T-helper 22 cell (primary cell): ENCODE data around the gene FAM110C.
"Not testable (repeated sequence)": the region's sequence is repeated elsewhere in the genome, so short reads cannot be mapped to it uniquely, and the experiment has no call there.

ENCODE experiments used
- DNase-seq: peaks from one replicate; pipeline ENCODE4 v3.0.0-alpha.2; 2020; ENCODE audit warnings: low read depth

FAM110C gene, protein sequence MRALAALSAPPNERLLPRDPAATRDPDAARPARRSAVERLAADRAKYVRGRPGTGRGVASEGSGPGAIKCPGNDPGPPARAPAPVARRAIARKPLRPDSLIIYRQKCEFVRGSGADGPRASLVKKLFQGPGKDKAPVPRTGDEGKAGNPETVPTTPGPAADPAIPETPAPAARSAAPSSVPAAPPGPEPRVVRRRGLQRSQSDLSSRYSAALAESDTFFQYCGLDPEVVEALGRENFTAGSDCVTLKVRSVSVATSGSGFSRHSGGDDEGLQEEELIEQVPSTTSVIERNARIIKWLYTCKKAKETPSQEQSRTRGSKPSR

DNA sequence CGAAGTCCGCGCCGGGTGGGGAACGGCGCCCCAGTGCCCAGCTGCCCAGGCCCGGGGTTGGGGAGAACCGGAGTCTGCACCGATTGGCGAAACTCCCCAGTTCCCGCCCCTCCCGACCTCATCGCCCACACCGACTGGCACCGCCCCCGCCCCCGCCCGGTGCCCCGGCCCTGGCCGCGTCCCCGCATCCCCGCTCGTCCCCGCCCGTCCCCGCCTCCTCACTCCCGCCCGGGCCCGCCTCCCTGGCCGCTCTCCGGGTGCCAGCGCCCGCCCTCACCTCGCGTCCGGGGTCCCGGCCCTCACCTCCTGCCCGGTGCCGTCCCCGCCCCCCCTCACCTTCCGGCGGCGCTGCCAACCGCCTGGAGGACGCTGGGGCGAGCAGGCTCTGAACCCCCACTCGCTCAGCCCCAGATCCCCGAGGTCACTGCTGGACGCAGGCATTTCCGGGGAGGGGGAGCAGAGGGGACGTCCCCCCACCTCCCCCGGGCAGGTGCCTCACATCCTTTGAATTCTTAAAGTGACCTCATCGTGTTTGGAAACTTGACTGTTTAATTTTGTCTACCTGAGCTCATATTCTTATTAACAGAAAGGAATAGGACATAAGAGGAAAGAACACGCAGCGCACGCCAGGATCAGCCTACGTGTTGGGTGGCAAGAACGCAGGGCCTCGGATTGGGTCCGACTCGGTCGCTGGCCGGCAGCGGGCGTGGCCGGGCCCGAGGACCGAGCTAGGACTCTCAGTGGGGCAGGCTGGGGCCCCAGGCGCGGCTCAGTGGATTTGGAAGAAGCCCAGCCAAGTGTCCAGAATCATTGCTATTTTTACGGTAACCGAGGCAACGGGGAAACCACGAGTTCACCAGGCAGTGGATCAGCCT is at the start of gene FAM110C:
FAM110C (minus strand) TSS at position 35 of the 875 bp plus-strand sequence. CDS start 120 bp downstream, outside the sequence.
- DNase-seq: peak; percentile 38

DNA sequence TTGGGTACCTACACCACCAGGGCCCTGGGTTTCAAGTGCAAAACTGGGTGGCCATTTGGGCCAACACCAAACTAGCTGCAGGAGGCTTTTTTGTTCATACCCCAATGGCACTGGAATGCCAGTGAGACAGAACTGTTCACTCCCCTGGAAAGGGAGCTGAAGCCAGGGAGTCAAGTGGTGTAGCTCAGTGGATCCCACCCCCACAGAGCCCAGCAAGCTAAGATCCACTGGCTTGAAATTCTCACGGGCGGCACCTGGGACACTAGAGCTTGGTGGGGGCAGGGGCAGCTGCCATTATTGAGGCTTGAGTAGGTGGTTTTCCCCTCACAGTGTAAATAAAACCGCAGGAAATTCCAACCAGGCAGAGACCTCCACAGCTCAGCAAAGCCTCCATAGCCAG is 46.0 kb upstream of the FAM110C start:
- no peak for DNase-seq

DNA sequence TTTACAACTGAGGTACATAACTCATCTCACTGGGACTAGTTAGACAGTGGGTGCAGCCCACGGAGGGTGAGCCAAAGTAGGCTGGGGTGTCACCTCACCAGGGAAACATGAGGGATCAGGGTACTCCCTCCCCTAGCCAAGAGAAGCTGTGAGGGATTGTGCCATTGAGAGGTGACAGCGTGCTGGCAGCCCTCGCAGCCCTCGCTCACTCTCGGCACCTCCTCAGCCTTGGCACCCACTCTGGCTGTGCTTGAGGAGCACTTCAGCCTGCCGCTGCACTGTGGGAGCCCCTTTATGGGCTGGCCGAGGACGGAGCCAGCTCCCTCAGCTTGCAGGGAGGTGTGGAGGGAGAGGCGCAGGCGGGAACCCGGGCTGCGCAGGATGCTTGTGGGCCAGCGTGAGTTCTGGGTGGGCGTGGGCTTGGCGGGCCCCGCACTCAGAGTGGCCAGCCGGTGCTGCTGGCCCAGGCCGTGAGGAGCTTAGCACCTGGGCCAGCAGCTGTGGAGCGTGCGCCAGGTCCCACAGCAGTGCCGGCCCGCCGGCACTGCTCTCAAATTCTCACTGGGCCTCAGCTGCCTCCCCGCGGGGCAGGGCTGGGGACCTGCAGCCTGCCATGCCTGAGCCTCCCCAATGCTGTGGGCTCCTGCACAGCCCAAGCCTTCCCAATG is 44.5 kb upstream of the FAM110C start:
- DNase-seq: no peak

DNA sequence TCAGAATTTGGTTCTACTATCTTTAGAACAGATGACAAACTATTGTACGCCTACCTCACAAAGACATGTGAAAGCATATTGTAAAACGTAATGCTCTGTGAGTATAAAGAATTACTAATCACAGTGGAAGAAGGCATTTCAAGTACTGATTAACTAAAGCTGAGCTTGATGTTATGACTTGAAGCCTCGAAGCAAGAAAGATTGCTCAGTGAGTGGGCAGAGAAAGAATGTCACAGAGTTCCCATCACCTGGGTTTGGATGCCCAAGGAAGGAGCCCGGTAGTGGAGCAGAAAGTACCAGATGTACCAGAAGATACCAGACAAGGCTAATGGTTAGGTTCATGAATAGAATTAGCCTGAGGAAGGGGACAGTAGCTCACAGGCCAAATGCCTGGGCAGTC is 39.5 kb upstream of the FAM110C start:
- no peak for DNase-seq

DNA sequence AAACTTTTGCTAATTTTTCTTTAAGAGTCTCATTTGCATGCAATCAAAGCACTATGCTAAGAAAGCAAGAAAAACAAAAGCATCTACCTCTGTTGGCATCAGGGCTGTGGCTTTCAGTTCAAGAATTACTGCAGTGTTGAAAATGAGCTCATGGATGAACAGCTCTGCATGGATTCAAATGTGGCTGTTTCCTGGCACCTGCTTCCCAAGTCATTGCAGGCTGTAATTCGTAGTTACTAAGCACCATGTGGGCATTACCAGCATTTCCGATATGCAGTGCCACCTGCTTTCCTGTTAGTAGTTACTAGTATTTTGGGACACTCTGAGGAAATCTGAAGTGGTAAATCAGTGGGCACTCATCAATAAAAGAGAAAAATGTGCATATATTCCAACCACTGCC is 37.8 kb upstream of the FAM110C start:
- DNase-seq: no peak

DNA sequence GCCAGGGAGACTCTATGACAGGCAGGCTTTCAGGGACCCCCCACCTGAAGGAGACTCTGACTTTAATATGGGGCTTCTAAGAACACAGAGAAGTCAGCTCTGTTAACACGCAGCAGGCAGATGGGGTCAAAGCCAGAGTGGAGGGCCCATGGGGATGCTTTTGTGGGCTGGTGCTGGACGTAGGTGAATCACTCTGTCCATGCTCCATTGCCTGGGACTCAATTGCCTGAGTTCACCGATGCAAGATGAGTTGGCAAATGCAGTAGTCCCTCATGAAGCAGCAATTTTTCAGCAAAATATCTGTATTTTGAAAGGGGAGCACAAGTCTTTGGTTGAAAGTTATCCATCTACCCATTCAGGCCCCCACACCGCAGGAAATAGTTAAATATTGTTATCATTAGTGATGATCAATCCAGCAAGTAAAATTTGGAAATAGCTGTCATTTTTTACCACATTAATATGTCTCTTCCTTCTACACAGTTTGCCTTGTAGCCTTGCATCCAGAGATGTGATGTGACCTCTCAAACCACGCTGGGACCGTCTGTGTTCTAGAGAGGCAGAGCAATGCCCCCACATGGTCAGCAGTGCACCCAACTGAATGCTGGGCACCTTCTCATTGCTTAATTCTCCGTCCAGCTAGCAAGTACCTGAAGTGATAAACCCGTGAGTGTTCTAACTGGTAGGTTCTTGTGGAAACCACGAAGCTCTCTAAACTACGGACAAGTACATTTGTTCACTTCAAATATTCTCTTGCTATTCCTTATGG is 34.8 kb upstream of the FAM110C start:
- DNase-seq: no peak

DNA sequence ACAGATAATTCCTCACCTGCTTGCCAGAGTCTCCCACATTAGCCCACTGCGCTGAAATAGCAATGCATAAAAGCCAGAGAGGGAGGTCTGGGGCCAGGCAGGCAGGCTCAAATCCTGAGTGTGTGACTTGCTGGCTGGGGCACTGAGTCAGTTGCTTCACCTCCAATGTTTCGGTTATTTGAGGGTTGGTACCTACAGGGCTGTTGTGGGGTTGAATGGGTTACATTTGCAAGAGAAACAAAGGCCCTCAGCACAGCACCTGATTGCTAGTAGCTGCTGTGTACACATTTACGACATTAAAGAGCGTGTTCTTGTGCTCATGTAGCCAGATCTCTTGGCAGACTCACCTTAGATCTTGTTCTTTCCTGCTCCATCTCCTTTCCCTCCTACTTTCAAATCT is 34.1 kb upstream of the FAM110C start:
- no peak for DNase-seq

DNA sequence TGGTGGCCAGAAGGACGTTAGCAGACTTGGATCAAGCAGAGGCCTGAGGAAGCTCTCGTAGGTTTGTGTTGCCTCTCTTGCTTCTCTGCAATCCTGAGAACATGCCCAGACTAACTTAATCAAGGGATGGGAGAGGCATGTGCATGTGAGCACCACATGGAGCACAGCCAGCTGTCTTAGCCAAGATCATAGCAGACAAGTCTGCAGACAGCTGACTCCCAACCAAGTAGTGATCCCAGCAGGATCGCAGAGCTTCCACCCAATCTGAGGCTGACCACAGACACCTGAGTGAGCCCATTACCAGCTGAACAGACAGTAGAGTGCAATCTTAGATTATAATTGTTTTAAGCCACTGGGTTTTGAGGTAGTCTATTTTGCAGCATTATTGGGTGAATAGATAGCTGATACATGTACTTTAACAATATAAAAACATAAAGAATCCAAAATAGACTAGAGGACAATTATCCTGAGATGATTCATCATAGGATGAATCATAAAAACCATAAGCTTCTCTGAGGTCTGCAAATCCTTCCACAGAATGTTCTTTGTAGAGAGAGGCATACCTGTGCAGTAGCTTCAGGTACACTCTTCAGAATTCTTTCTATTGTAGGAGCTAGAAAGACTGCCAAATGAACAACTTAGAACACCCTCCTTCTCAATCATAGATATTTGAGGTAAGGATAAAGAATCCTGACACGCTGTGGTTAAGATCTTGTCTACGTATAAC is 25.2 kb upstream of the FAM110C start:
- no peak for DNase-seq

DNA sequence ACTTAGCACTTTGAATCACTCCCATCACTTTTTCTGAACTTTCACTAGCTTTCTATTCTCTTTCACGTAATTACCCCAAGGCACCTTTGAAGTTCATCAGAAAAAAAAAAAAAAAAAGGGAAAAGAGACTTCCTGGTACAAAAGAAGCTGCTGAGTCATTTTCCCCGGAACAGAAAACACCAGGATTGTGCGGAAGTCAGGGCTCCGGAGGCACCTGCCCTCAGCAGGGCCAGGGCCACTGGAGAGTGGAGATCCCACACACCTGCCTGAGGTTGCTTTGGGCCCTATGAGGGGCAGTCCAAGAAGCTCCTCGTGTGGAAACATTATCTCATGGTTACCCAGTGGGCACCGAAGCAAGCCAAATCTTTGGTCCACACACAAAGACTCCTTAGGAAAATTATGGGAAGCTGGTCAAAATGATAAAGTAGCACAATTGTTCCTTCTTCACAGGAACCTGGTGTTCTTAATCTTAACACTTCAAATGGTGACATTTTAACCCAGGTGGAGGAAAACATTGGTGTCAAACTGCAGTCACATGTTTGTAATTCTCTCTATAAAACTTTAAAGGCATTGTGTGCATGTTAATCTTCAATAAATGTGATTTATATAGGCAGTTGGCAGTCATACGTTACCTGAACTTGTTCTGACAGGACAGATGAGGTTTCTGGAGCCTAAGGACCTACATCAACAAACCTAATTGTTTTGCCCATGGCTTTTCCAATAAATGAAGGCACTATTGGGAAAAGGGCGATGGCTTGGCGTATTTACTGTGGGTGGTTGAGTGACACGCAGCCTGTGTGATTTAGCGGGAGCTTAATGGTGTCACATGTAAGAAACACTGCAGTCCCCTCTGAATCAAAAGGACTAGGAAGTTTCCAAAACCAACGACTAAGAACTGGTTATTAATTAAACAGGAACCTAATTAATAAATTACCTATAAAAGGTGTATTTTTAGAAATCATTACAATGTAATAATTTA is 23.4 kb upstream of the FAM110C start:
- no peak for DNase-seq

DNA sequence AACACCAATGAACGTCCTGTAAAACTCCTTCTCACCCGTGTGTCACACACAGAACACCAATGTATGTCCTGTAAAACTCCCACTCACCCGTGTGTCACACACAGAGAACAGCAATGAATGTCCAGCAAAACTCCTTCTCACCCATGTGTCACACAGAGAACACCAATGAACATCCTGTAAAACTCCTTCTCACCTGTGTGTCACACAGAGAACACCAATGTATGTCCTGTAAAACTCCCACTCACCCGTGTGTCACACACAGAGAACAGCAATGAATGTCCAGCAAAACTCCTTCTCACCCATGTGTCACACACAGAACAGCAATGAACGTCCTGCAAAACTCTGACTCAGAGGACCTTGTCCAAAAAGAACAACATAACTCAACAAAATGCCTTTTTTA is 22.3 kb upstream of the FAM110C start:
- DNase-seq: not testable (repeated sequence)

DNA sequence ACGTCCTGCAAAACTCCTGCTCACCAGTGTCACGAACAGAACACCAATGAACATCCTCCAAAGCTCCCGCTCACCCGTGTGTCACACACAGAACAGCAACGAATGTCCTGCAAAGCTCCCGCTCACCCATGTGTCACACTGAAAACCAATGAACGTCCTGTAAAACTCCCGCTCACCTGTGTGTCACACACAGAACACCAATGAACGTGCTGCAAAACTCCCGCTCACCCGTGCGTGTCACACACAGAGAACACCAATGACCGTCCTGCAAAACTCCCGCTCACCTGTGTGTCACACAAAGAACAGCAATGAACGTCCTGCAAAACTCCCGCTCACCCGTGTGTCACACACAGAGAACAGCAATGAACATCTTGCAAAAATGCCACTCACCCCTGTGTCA is 20.5 kb upstream of the FAM110C start:
- no peak for DNase-seq

DNA sequence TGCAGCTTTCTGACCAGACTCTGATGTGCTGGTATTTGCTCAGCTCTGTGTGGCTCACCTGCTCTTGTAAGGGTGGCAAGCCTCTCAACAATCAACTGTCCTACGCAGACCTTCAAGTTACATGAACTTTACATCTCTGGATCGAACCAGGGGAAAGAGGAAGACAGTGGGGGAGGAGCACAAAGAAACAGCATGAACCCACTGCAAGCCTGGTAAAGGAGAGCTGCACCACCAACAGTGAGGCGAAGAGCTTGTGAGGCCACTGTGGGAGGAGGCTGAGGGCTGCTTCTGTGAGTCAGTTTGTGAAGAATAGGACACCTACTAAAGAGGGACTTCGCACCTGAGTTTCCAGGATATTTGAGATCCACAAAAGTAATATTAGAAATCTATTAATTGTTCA is 18.8 kb upstream of the FAM110C start:
- no peak for DNase-seq

DNA sequence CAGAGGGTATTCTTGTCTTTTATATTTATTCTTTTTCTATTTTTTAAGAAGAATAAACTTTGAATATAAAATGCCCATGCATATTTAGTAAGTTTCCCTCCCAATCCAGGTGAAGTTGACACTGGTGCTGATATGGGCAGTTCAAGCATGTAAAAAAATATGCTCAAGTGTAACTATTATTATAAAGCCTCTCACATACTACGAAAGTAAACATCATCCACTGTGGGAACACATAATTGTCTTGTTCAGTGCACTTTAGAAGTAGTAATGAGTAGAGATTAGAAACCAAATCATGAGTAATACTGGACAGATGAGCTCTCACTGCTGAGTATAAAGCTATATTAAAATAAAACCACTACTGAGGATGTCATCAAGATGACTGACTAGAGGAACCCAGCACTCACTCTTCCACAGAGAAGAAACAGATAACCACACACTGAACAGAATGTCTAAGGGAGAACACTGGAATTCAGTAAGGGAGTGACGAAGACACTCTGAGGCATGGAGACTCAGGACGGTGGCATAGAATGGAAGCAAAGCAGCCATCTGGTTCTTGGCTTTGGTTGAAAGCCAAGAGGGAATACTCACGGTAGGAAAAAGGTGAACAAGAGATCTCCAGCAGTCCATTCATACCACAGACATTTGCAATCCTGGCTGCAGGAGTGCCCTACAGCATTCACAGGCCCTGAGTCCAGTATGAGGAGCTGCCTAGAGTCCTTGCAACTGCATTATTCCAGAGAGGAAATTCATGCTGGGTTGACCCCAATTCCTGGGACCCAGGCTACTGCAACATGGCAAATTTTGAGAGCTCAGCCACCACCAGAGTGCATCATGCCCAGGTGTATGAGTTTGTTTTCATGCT is 9.5 kb upstream of the FAM110C start:
- no peak for DNase-seq

DNA sequence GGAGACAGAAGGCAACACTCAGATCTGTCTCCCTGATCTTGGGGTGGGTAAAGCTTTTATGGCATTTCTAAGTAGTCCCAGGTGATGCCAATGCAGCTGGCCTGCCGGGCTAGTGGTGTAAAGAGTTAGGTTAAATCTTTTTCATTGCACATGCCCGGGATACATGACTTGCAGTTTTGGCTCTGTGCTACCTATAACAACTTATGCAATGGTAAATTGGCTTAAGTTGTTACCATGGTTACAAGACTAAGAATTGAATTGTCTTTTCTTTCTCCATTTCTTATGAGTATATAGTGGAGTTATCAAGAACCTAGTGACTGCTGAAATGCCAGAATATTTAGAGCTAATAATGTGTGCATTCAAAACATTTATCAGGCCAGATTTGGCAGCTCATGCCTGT is 5.3 kb upstream of the FAM110C start:
- DNase-seq: no peak

DNA sequence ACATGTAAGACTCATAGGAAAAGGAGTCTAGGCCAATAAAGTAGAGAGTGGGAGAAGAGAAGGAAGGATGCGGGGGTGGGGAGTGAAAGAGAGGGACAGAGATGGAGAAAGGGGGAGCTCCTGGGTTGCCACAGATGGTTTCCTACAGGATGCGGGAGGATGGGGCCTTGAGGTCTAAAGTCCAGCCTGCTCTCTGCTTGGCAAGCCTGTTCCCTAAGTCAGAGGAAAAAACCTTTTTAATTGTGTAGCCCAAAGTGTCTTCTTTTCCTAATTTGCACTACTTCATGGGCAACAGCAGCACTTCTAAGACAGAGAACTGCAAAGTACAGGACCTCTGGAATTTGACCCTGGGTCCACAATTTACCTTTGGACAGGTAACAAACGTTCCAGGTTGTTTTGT is 1.4 kb upstream of the FAM110C start:
- DNase-seq: no peak

DNA sequence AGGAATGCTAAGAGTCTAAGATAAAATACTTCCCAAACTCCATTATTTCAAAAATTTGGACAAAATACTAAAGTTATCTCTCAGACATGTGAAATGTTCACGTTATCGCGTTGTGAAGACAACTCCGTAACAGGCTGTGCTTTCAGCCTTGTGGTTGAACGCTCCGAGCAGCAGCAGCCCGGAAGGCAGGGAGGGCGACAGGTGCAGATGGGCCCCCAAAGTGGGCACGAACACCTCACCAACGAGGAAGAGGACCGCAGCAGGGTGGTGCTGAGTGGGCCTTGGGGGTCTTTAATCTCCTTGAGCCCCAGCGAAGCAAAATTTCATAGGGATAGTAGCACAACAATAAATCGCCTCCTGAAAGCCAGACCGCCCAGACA is 1.0 kb upstream of the FAM110C start:
- DNase-seq: no peak

DNA sequence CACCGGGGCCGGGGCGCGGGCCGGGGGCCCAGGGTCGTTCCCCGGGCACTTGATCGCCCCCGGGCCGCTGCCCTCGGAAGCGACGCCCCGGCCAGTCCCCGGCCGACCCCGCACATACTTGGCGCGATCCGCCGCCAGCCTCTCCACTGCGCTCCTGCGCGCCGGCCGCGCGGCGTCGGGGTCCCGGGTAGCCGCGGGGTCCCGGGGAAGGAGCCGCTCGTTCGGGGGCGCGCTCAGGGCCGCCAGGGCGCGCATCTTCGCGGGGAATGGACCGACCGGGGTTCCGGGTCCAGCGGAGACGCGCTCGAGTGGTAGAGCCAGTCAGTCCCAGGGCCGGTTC is 204 bp downstream of the FAM110C start:
- no peak for DNase-seq

DNA sequence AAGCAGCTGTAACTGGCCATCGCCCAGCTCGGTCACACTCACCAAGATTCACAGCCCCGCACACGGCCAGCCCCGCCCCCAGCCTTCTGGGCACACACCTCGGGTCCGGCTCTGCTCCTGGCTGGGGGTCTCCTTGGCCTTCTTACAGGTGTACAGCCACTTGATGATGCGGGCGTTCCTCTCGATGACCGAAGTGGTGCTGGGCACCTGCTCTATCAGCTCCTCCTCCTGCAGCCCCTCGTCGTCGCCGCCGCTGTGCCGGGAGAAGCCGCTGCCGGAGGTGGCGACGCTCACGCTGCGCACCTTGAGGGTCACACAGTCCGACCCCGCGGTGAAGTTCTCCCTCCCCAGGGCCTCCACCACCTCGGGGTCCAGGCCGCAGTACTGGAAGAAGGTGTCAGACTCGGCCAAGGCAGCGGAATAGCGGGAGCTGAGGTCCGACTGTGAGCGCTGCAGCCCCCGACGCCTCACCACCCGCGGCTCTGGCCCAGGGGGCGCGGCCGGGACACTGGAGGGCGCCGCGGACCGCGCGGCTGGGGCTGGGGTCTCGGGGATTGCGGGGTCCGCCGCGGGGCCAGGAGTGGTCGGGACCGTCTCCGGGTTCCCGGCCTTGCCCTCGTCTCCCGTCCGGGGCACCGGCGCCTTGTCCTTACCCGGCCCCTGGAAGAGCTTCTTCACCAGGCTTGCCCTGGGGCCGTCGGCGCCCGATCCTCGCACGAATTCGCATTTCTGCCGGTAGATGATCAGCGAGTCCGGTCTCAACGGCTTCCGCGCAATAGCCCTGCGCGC is 769 bp downstream of the FAM110C start:
- no peak for DNase-seq
